K562 (cell line): ENCODE results near the gene SEZ6. TPM values are rescaled to one million over a fixed set of nuclear protein-coding genes. Genes with fewer than 3 reads are reported as not detected.

Source experiments
- ASH1L ChIP-seq: fragments of 450-650 bp; IDR thresholded peaks from 2 replicates; pipeline ENCODE4 v1.6.1; 2018; ENCODE audit warnings: borderline replicate concordance, mild to moderate bottlenecking, low read depth; ENCODE audit not compliant: partially characterized antibody
- ATF7 ChIP-seq: fragments of 450-650 bp; IDR thresholded peaks from 2 replicates; pipeline ENCODE4 v1.7.1; 2014; ENCODE audit warnings: mild to moderate bottlenecking, moderate library complexity
- DMBX1 ChIP-seq: fragments of 250-450 bp; sonication (Bioruptor Pico); IDR thresholded peaks from 2 replicates; pipeline ENCODE4 v1.8.0; 2022; ENCODE audit warnings: inconsistent platforms, mild to moderate bottlenecking, moderate library complexity, borderline replicate concordance
- HEY1 ChIP-seq: fragments of 250-450 bp; sonication (Bioruptor Pico); IDR thresholded peaks from 2 replicates; pipeline ENCODE4 v1.5.0; 2020; ENCODE audit warnings: mild to moderate bottlenecking, moderate library complexity, borderline replicate concordance
- KHSRP ChIP-seq: fragments of 450-650 bp; IDR thresholded peaks from 2 replicates; pipeline ENCODE4 v1.6.1; 2017
- MCM3 ChIP-seq: fragments of 450-650 bp; IDR thresholded peaks from 2 replicates; pipeline ENCODE4 v1.6.1; 2016
- MYBL2 ChIP-seq, 2 experiments: fragments of 450-650 bp in 1 of 2; sonication (generic) in 1 of 2; formaldehyde crosslinking in 1 of 2; IDR thresholded peaks; 2 replicates each; pipeline versions ENCODE4 v1.6.1 to v1.8.1; 2017 to 2022; ENCODE audit warnings: borderline replicate concordance in 1 of 2, inconsistent platforms in 1 of 2, low read depth in 1 of 2, mild to moderate bottlenecking in 1 of 2, missing genetic modification reagents in 1 of 2, moderate library complexity in 1 of 2
- NELFE ChIP-seq: IDR thresholded peaks from 2 replicates; pipeline ENCODE4 v1.6.1; 2011; ENCODE audit warnings: mild to moderate bottlenecking; ENCODE audit not compliant: insufficient read depth, insufficient read length
- PCBP1 ChIP-seq: fragments of 200-400 bp; formaldehyde crosslinking; IDR thresholded peaks from 2 replicates; pipeline ENCODE4 v1.6.1; 2018; ENCODE audit warnings: mild to moderate bottlenecking, low read depth, low read length; ENCODE audit not compliant: poor library complexity, severe bottlenecking
- SIN3A ChIP-seq, 2 experiments: fragments of 150-350 bp in 1 of 2; IDR thresholded peaks; 2 replicates each; pipeline ENCODE4 v1.6.1; 2011 to 2016; ENCODE audit warnings: borderline replicate concordance in 2 of 2, low read depth in 2 of 2, low read length in 2 of 2, mild to moderate bottlenecking in 2 of 2, moderate library complexity in 2 of 2; ENCODE audit not compliant: control insufficient read depth in 1 of 2
- TOE1 ChIP-seq, 2 experiments: fragments of 450-650 bp in 1 of 2; sonication (generic) in 1 of 2; formaldehyde crosslinking in 1 of 2; IDR thresholded peaks; 2 replicates each; pipeline versions ENCODE4 v1.7.1 to v1.8.0; 2016 to 2022; ENCODE audit warnings: borderline replicate concordance in 2 of 2, mild to moderate bottlenecking in 2 of 2, antibody characterized with exemption in 1 of 2, inconsistent platforms in 1 of 2, low read depth in 1 of 2, missing genetic modification reagents in 1 of 2, moderate library complexity in 1 of 2
- polyA plus RNA-seq, 8 experiments: library from polyadenylated mRNA; depleted of rRNA in 4 of 8; stranded (reverse) in 5 of 8; unstranded in 3 of 8; fragments of >200 nt; fragmentation: Nextera tagmentation in 2 of 8; fragmentation: Illumina TruSeq in 1 of 8; extraction: Ambion mirVana in 2 of 8; extraction: Trizol in 1 of 8; gene quantifications; 2 replicates each; pipeline versions ENCODE4 v1.2.1 to v1.2.3, GENCODE V29; 2011 to 2014; ENCODE audit warnings: inconsistent platforms in 1 of 8, missing spikeins in 1 of 8
- total RNA-seq, 7 experiments: library from RNA; depleted of rRNA in 6 of 7; stranded (reverse); fragments of >200 nt in 6 of 7; fragmentation: Illumina TruSeq in 2 of 7; extraction: Trizol in 2 of 7; gene quantifications; 2 replicates each; pipeline versions ENCODE4 v1.2.1 to v1.2.3, GENCODE V29; 2011 to 2021; ENCODE audit warnings: low replicate concordance in 1 of 7
- TF ChIP-seq, protein P1 (sequence below): sonication (generic); formaldehyde crosslinking; IDR thresholded peaks from 2 replicates; pipeline ENCODE4 v1.8.0; 2023; ENCODE audit warnings: missing genetic modification reagents, mild to moderate bottlenecking, borderline replicate concordance
- TF ChIP-seq, protein P2 (sequence below): sonication (generic); formaldehyde crosslinking; IDR thresholded peaks from 2 replicates; pipeline ENCODE4 v1.8.1; 2023; ENCODE audit warnings: mild to moderate bottlenecking, missing genetic modification reagents
- TF ChIP-seq, protein P3 (sequence below), 2 experiments: fragments of 450-650 bp in 1 of 2; sonication (generic) in 1 of 2; formaldehyde crosslinking; conservative IDR thresholded peaks; 2 replicates each; pipeline versions ENCODE4 v1.4.0 to v1.8.1; 2020 to 2022; ENCODE audit warnings: mild to moderate bottlenecking in 1 of 2, missing genetic modification reagents in 1 of 2
- TF ChIP-seq, protein P4 (sequence below): fragments of 450-650 bp; formaldehyde crosslinking; IDR thresholded peaks from 2 replicates; pipeline ENCODE4 v1.4.0; 2020; ENCODE audit warnings: mild to moderate bottlenecking, moderate library complexity

Gene SEZ6
- total and polyA plus RNA-seq, 9 of the 15 experiments (the other 6 are each of a cell fraction or from before 2014, with no cell fraction given), result not detected

DNA sequence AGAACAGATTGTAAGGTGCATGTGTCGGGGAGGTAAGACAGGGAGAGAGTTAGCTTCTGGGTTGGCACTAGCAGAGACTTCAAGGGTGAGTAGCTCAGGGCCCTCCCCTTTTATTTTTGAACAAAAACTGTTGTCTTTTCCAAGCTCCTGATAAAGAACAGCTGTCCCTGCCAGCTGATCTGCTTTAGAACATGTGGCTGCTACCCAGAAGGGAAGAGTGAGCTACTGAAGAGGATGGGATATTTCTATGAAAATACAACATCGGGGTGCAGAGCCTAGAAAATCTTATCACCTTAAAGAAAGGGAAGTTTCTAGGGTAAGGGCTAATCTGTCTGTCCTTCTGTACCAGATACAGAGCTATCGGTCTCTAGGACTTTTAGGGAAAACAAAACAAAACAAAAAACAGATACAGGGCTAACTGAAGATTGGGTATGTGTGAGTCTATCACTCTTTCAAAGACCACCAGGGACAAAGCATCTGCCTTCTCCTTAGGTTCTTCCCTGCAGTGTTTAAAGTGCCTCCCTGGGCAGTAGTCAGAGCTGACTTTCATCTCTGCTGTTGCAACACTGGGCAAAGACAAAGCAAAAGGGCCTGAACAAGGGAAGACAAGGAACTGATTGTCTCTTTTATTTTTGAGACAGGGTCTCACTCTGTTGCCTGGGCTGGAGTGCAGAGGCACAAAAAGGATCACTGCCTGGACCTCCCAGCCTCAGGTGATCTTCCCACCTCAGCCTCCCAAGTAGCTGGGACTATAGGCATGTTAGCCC lies 97.9 kb downstream of the SEZ6 start (continued):
- TF ChIP-seq, protein P1, sequence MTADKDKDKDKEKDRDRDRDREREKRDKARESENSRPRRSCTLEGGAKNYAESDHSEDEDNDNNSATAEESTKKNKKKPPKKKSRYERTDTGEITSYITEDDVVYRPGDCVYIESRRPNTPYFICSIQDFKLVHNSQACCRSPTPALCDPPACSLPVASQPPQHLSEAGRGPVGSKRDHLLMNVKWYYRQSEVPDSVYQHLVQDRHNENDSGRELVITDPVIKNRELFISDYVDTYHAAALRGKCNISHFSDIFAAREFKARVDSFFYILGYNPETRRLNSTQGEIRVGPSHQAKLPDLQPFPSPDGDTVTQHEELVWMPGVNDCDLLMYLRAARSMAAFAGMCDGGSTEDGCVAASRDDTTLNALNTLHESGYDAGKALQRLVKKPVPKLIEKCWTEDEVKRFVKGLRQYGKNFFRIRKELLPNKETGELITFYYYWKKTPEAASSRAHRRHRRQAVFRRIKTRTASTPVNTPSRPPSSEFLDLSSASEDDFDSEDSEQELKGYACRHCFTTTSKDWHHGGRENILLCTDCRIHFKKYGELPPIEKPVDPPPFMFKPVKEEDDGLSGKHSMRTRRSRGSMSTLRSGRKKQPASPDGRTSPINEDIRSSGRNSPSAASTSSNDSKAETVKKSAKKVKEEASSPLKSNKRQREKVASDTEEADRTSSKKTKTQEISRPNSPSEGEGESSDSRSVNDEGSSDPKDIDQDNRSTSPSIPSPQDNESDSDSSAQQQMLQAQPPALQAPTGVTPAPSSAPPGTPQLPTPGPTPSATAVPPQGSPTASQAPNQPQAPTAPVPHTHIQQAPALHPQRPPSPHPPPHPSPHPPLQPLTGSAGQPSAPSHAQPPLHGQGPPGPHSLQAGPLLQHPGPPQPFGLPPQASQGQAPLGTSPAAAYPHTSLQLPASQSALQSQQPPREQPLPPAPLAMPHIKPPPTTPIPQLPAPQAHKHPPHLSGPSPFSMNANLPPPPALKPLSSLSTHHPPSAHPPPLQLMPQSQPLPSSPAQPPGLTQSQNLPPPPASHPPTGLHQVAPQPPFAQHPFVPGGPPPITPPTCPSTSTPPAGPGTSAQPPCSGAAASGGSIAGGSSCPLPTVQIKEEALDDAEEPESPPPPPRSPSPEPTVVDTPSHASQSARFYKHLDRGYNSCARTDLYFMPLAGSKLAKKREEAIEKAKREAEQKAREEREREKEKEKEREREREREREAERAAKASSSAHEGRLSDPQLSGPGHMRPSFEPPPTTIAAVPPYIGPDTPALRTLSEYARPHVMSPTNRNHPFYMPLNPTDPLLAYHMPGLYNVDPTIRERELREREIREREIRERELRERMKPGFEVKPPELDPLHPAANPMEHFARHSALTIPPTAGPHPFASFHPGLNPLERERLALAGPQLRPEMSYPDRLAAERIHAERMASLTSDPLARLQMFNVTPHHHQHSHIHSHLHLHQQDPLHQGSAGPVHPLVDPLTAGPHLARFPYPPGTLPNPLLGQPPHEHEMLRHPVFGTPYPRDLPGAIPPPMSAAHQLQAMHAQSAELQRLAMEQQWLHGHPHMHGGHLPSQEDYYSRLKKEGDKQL (CRISPR knock-in tag), result no peak
- TF ChIP-seq, protein P2, sequence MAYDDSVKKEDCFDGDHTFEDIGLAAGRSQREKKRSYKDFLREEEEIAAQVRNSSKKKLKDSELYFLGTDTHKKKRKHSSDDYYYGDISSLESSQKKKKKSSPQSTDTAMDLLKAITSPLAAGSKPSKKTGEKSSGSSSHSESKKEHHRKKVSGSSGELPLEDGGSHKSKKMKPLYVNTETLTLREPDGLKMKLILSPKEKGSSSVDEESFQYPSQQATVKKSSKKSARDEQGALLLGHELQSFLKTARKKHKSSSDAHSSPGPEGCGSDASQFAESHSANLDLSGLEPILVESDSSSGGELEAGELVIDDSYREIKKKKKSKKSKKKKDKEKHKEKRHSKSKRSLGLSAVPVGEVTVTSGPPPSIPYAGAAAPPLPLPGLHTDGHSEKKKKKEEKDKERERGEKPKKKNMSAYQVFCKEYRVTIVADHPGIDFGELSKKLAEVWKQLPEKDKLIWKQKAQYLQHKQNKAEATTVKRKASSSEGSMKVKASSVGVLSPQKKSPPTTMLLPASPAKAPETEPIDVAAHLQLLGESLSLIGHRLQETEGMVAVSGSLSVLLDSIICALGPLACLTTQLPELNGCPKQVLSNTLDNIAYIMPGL (CRISPR knock-in tag), result no peak
- TF ChIP-seq ASH1L, result no peak
- TF ChIP-seq, protein P3, sequence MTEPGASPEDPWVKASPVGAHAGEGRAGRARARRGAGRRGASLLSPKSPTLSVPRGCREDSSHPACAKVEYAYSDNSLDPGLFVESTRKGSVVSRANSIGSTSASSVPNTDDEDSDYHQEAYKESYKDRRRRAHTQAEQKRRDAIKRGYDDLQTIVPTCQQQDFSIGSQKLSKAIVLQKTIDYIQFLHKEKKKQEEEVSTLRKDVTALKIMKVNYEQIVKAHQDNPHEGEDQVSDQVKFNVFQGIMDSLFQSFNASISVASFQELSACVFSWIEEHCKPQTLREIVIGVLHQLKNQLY (CRISPR knock-in tag; conservative IDR thresholded peaks at IDR 0.05), result no peak
- TF ChIP-seq DMBX1 (CRISPR knock-in tag), result no peak
- no peak for TF ChIP-seq TOE1 (IDR thresholded peaks at IDR 0.05; ENCODE audit: borderline replicate concordance)
- TF ChIP-seq TOE1 (CRISPR knock-in tag; IDR thresholded peaks at IDR 0.05; ENCODE audit: borderline replicate concordance, low read depth), result no peak
- TF ChIP-seq PCBP1, result no peak
- no peak for TF ChIP-seq MCM3
- peak; percentile 75 to 91; a peak in 2 of 4 replicates for TF ChIP-seq SIN3A (IDR thresholded peaks at IDR 0.05; ENCODE audit: borderline replicate concordance in 2 of 2, control insufficient read depth in 1 of 2, low read depth in 2 of 2, low read length in 2 of 2)
- TF ChIP-seq KHSRP, result no peak
- TF ChIP-seq NELFE, result no peak
- no peak for TF ChIP-seq ATF7
- TF ChIP-seq MYBL2 (IDR thresholded peaks at IDR 0.05; ENCODE audit: low read depth), result no peak
- TF ChIP-seq MYBL2 (CRISPR knock-in tag; IDR thresholded peaks at IDR 0.05; ENCODE audit: borderline replicate concordance), result no peak
- no peak for TF ChIP-seq HEY1 (CRISPR knock-in tag)
- TF ChIP-seq, protein P4, sequence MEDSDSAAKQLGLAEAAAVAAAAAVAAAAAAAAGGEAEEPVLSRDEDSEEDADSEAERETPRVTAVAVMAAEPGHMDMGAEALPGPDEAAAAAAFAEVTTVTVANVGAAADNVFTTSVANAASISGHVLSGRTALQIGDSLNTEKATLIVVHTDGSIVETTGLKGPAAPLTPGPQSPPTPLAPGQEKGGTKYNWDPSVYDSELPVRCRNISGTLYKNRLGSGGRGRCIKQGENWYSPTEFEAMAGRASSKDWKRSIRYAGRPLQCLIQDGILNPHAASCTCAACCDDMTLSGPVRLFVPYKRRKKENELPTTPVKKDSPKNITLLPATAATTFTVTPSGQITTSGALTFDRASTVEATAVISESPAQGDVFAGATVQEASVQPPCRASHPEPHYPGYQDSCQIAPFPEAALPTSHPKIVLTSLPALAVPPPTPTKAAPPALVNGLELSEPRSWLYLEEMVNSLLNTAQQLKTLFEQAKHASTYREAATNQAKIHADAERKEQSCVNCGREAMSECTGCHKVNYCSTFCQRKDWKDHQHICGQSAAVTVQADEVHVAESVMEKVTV (CRISPR knock-in tag), result no peak
